Measurements from ENCODE around the gene GPR153. TPM values are rescaled to one million over a fixed set of nuclear protein-coding genes. Genes with fewer than 3 reads are reported as not detected.
A peak's percentile ranks its signal among the peaks of the same experiment; 100 is the strongest.

GPR153 gene
- total RNA-seq, 4 donors from 2014 or later = 6.2 to 17.3 (median 11.7) TPM

- no peak overlapping the region for H3K4me3 ChIP-seq (ENCODE audit: low read depth, poor library complexity, severe bottlenecking)
- DNase-seq (ENCODE audit: low spot score in 2 of 2) = no peak
- TF ChIP-seq POLR2A (IDR thresholded peaks at IDR 0.05) = no peak
- no peak for TF ChIP-seq CTCF (IDR thresholded peaks at IDR 0.05)
- intact Hi-C loops (cut with DNase I; ENCODE audit: low total_unique reads) = no loop called here
- WGBS, 2 donors = 94 to 95% methylated on average over 11 of the region's 11 CpGs
These were observed 24.4 kb upstream of the GPR153 start for GRCh38 chr1:6285336-6285735.

GRCh38 chr1:6282577-6283270, 21.8 kb upstream of the GPR153 start:
- H3K4me3 ChIP-seq (ENCODE audit: low read depth, poor library complexity, severe bottlenecking) = no peak overlapping the region
- intact Hi-C loops (cut with DNase I; ENCODE audit: low total_unique reads) = no loop called here
- no peak for DNase-seq (ENCODE audit: low spot score in 2 of 2)
- TF ChIP-seq POLR2A (IDR thresholded peaks at IDR 0.05) (no peak), CTCF (IDR thresholded peaks at IDR 0.05) (no peak)
- 94% methylated on average over 17 of the region's 17 CpGs for WGBS, 2 donors

- intact Hi-C loops (cut with DNase I; ENCODE audit: low total_unique reads) = no loop called here
- WGBS, 2 donors = 81% methylated on average over 19 of the region's 19 CpGs
- TF ChIP-seq CTCF (IDR thresholded peaks at IDR 0.05) (no peak), POLR2A (IDR thresholded peaks at IDR 0.05) (no peak)
- no peak for DNase-seq (ENCODE audit: low spot score in 2 of 2)
- no peak overlapping the region for H3K4me3 ChIP-seq (ENCODE audit: low read depth, poor library complexity, severe bottlenecking)
These were observed 20.9 kb upstream of the GPR153 start for GRCh38 chr1:6281511-6282402.

GRCh38 chr1:6280761-6281451, 20.0 kb upstream of the GPR153 start:
- 81 to 87% methylated on average over 33 of the region's 33 CpGs for WGBS, 2 donors
- intact Hi-C loops (cut with DNase I; ENCODE audit: low total_unique reads) = no loop called here
- TF ChIP-seq POLR2A (IDR thresholded peaks at IDR 0.05) (no peak), CTCF (IDR thresholded peaks at IDR 0.05) (no peak)
- peak in 1 of 2 donors; percentile 55 for DNase-seq (ENCODE audit: low spot score in 2 of 2)
- H3K4me3 ChIP-seq (ENCODE audit: low read depth, poor library complexity, severe bottlenecking) = no peak overlapping the region

GRCh38 chr1:6279613-6280383, 18.9 kb upstream of the GPR153 start:
- TF ChIP-seq POLR2A (IDR thresholded peaks at IDR 0.05) (no peak), CTCF (IDR thresholded peaks at IDR 0.05) (no peak)
- intact Hi-C loops (cut with DNase I; ENCODE audit: low total_unique reads) = no loop called here
- WGBS, 2 donors = 91 to 94% methylated on average over 30 of the region's 31 CpGs
- DNase-seq (ENCODE audit: low spot score in 2 of 2) = no peak
- H3K4me3 ChIP-seq (ENCODE audit: low read depth, poor library complexity, severe bottlenecking) = no peak overlapping the region

Measured in lower leg skin (tissue), 4 donors.